ENCODE data around the gene HTT.

HTT gene

DNA sequence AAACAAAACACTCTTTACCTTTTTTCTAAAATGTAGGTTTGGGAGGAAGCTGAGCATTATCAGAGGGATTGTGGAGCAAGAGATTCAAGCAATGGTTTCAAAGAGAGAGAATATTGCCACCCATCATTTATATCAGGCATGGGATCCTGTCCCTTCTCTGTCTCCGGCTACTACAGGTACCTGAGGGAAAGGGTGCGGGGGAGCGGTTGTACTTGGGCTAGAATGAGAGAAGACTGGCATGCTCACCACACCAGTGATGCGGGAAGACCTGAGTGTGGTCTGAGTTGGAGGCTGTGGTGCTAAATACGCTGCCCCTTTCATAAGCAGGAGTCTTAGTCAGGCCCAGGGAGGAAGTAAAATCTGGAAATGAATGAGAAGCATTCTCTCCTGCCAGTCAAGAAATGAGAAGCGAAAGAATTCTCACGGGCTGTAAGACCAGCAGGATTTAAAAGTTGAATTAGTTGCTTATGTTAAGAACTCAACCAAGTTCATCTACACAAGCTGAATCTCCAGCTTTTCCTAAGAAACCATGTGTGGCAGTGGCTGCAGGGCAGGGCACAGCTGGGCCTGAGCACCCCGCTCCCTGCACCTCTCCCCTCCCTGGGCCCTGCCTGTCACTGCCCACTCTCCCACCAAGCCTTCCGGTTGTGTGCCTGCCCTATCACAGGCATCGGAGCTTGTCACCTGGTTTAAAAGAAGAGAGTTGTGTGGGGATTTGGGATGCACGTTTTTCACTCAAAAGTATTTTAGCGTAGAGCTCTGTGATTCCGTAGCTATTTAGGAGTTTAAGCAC, 149.7 kb downstream of the HTT start:
- DNase-seq: no peak

DNA sequence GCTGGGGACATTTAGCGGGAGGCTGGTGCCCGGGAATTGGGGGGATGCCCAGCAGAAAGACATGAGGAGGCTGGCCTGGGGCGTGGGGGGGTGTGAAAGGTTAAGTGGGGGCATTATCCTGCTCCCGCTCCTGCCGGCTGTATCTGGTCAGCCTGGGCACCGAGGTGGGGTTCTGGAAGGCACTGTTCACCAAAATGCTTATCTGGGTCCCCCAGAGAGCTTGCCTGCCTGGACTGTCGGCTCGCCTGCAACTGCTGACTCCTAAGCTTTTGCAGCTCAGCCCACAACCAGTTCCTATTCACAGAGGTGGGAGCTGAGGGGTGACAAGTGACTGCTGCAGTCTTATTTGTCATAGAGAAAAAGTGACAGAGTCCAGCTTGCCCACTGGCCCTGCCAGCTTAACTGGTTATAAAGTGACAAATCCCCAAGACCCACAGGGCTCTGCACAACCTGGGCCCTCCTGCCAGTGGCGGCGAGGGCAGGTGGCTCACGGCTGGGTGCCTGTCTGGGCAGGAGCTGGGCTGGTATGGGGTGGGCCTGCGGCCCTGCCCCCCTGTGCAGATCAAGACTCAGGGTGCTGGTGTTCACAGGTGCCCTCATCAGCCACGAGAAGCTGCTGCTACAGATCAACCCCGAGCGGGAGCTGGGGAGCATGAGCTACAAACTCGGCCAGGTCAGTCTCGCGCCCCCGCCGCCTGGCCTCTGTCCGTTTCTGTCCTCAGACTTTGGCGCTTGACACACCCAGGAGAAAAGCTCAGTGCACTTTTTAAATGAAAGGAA, 150.8 kb downstream of the HTT start:
- no peak for DNase-seq

DNA sequence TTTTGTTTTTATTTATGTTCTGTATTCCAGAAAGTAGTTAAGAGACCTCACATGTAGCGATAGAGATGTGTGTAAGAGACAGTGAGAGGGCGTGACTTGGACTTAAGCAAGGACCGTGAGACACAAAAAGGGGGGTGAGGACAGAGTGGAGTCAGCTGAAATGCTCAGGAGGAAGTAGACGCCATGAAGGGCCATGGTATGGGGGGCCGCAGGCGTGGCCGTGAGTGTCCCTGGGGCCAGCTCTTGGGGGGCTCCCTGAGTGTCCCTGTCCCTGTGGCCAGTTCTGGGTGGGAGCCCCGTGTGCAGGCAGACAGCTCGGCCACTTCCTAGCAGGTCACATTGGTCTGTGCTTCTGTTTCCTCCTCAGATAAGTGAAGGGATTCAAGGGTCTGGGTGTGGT, 151.5 kb downstream of the HTT start:
- no peak for DNase-seq

DNA sequence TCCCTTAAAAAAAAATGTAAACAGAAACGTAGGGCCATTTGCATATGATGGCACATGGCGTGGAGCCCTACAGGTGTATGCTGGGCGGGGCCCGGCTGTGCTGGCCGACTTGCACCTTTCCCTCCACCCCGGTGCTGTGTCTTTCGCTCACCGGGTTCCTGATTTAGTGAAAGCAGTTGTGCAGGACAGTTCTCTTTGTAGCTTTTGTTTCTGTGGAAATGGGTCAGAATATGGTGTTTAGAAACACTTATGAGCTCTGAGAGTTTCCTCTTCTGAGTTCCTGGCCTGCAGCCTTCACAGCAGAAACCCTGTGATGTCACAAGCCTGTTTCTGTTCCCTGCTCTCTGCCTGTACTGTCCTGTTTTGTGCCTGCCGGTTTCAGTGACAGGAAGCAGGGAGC, 152.0 kb downstream of the HTT start:
- no peak for DNase-seq

DNA sequence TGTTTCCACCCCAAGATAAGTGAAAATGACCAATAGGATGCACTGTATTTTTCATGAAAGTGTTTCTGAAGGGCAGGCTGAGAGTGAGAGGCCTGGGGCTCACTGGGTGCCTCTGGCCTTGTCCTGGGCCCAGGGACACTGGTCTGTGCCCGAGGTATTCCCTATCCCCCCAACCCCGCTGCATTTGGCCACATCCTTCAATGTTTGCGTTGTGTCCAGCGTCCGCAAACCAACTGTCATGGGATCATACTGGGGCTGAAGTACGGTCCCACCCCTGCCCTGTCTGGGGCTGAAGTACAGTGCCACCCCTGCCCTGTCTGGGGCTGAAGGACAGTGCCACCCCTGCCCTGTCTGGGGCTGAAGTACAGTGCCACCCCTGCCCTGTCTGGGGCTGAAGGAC, 152.5 kb downstream of the HTT start:
- DNase-seq: no peak

DNA sequence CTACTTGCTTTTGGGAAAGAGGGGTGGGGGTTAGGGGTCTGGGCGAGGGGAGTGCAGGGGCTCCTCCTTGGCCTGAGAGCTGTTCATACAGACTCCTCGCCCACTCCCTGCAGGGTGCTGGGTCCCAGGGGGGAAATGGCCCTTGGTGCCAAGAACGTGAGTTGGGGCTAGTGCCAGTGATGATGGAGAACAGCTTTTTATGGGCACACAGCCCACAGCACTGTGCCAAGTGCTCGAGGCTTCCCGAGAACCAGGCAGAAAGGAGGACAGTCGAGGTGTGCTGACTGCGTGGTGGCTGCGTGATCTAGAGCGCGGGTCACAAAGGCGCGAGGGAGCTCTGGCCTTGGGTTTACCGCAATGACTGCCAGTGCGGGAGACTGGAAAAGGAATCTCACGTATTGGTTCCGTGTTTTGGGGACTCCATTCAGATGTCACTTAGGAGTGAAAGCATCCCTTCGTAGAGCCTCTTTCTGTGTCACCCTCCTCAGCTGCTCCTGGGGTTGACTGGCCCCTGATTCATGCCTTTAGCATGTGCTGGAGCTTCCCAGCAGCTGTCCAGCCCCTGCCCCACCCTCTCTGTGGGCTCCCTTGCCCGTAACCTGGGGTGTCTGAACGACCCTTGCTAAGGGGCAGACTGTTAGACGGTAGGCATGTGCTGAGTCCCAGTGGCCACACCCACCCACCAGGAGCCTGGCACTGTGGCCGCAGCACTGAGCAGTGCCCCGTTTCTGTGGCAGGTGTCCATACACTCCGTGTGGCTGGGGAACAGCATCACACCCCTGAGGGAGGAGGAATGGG, 153.6 kb downstream of the HTT start:
- no peak for DNase-seq

DNA sequence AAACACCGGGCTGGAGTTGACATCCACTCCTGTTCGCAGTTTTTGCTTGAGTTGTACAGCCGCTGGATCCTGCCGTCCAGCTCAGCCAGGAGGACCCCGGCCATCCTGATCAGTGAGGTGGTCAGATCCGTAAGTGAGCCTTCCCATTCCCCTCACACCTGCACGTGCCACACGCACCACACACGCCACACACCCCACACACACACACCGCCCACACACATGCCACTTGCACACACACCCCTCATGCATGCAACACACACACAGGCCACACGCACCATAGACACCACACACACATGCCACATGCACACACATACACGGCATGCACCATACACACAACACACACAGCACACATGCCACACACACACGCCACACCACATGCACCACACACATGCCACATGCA, 154.4 kb downstream of the HTT start:
- no peak for DNase-seq

DNA sequence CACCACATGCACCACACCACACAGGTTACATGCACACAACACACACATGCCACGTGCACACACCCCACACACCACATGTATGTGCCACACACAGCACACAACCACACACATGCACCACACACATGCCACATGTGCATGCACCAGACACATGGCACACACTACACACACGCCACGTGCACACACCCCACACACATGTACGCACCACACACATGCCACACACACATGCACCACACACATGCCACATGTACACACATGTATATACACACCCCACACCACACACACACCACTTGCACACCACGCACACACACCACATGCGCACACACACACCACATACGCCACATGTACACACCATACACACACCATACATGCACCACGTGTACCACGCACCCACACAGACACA, 154.8 kb downstream of the HTT start:
- no peak for DNase-seq

DNA sequence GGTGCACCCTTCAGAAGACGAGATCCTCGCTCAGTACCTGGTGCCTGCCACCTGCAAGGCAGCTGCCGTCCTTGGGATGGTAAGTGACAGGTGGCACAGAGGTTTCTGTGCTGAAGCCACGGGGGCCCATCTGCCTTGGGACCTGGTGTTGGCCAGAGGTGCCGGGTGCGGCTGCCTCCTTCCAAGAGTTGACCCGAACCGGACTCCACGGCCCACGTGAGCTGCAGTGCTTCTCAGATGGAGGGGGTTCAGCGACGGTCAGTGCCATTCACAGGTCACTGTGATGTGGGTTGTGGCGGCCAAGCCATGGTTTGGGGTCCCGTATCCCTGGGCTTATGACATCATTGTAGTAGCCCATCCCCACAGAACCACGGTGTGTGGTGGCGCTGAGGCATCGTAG, 155.5 kb downstream of the HTT start:
- no peak for DNase-seq

DNA sequence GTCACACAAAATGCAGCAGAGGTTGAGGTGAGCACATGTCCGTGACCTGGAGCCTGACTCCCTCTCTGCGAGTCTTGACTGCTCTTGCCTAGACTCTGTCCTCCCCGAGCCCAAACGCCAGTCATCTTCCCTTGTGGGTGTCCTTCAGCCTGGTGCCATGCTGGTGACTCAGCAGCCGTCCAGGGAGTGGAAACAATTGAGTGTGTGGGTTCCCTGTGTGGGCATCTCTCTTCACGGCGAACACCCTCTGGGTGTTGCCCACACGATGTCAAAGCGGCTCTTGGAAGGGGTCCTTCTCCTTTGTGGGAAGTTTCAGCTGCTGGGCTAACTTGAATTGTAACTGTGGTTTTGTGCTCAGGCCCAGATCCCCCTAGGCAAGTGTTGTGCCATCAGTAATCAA, 157.0 kb downstream of the HTT start:
- DNase-seq: no peak

DNA sequence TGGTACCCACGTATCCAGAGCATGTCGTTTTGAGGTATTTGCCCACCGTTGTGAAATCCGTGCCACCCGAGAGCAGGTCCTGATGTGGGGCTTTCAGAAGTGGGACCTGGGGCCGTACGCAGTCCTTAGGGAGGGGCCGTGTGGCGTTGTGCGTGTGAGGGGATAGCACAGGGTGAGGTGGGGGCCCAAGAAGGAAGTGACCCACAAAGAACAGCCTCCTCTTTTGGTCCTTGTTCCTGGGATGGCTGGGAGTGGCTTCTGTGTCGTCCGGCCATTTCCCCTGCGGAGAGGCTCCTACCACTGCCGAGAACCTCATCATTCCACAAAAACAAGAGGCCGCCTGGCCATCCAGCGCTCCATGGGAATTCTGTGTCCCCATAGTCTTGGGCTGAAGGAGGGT, 157.5 kb downstream of the HTT start:
- no peak for DNase-seq

DNA sequence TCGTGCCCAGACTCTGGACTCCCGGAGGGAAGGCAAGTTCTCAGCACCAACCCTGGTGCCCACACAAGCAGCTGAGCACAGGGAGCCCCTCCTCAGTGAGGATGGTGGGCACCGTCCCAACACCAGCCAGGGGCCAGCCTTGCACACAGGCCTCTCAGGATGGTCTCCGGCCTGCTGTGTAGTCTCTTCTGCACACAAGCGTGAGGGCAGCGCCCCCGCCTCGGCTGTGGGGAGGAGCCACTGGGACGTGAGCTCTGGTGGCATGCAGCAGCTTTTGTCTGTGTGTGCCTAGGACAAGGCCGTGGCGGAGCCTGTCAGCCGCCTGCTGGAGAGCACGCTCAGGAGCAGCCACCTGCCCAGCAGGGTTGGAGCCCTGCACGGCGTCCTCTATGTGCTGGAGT, 158.4 kb downstream of the HTT start:
- DNase-seq: no peak

DNA sequence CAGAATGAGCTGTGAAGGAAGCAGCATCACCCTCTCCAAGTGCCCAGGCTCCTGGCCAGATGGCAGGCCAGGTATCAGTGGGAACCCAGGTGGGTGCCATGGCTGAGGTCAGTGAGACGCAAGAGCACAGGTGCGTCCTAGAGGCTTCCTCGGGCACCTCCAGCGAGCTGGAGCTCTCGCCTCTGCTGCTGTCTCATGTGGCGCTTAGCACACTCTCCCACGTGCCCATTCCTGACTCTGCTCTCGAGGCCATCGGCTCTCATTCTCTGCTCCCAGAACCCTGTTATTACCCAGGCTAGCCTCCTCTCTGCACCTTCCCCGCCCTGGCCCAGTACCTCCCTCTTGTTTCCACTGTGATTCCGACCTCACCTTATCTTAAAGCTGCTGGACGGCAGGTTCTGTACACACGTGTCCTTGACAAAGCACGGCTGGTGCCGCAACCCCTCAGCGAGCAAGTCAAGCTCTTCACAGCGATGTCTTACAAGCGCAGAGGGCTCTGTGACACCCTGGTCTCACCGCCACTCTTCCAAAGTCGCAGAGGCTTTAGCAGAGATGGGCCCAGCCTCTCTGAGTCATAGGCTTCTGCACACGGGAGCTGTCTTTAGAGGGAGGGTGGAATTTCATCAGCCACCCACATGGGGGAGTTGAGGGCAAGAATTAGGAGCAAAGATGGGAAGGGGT, 159.1 kb downstream of the HTT start:
- no peak for DNase-seq

DNA sequence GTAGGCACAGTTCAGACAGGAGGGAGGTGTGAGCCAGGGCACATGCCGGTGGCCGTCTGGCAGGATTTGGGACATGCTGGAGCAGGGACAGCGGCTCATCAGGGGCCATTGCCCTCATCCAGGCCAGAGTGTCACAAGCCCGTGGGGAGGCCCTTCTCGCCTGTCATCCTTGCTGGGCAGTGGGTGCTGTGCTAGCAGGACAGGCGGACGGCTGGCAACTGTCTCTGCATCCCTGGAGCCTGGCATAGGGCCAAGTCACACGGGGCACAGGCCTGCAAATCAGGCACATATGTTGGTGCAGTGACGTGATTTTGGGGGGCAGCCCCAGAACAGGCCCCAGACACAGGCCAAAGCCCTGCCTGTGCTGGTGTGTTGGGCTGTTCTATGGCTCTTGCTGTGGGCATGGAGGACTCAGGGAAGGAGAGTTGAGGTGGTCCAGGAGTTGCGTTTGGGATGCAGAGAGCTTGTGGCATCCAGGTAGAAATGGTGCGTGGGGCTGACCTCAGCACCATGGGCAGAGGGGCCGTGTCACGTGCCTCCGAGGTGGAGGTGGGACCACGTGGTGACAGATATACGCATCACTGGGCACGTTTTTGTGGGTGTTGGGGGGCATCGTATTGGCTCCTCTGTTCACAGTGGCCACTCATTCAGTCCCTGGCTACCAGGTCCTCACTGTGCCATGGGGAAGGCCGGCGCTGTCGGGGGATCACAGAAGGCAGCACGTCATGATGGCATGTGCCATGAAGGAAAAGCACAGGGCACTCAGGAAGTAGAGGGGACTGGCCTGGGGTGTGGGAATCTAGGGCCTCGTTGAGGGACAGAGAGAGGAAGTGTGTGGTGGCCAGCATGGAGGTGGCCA, 159.9 kb downstream of the HTT start:
- DNase-seq: no peak

DNA sequence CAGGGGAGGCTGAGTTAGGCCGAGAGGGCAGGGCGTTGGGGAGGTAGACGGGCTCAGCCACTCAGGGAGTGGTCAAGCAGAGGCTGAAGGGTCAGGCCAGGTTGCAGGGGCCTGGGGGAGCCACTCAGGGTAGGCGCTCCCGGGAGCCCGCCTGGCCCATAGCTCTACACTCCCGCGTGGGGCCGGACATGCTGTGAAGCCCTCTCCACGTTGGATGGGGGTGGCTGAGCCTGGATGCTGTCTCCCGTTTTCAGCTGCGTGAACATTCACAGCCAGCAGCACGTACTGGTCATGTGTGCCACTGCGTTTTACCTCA, 160.5 kb downstream of the HTT start:
- DNase-seq: no peak

DNA sequence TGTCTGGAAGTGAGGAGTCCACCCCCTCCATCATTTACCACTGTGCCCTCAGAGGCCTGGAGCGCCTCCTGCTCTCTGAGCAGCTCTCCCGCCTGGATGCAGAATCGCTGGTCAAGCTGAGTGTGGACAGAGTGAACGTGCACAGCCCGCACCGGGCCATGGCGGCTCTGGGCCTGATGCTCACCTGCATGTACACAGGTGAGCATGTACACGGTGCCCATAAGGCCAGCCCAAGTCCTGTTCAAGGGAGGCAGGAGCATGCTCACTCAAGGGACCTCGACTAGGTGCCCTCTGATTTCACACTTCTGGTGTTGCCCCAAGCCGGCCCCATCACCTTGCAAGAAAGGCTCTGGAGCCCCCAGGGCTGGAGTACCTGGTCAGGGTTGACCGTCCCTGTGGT, 161.1 kb downstream of the HTT start:
- DNase-seq: no peak

DNA sequence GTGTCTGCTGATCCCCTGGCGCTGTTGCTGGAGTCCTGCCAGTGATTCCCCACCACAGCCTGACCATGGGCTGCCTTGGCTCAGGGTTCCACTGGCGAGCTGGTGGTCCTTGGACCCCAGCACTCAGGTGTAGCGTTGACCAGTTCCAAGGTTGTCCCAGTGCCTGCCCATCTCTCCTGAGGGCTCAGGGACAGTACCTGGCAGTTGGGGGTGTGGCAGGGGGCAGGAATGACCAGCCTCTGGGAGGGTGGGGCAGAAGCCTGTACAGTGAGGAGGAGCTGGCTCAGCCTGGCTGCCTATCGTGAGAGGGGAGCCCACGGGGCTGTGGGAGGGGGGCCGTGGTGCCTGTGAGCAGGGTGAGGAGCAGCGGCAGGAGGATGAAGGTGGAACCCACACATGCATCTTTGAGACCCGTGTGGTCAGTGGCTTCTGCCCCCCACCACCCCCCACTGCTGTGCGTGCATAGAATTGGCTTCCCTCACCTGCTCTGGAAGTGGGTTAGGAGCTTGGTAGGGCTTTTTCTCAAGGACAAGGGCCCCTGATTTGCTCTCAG, 161.9 kb downstream of the HTT start:
- no peak for DNase-seq

DNA sequence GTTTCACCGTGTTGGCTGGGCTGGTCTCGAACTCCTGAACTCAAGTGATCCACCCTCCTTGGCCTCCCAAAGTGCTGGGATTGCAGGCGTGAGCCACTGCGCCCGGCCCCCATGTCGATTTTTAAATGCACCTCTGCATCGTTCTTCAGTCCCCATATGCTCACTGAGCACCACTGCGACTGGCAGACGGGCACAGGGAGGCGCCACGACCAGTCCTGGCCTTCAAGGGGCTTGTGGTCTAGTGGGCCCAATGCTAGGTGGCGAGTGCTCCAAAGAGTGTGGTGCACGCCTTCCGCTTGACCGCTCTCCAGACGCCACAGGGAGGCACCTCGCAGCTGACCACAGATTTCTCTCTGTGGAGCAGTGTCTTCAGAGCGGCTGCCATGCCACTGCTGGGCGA, 162.8 kb downstream of the HTT start:
- no peak for DNase-seq

DNA sequence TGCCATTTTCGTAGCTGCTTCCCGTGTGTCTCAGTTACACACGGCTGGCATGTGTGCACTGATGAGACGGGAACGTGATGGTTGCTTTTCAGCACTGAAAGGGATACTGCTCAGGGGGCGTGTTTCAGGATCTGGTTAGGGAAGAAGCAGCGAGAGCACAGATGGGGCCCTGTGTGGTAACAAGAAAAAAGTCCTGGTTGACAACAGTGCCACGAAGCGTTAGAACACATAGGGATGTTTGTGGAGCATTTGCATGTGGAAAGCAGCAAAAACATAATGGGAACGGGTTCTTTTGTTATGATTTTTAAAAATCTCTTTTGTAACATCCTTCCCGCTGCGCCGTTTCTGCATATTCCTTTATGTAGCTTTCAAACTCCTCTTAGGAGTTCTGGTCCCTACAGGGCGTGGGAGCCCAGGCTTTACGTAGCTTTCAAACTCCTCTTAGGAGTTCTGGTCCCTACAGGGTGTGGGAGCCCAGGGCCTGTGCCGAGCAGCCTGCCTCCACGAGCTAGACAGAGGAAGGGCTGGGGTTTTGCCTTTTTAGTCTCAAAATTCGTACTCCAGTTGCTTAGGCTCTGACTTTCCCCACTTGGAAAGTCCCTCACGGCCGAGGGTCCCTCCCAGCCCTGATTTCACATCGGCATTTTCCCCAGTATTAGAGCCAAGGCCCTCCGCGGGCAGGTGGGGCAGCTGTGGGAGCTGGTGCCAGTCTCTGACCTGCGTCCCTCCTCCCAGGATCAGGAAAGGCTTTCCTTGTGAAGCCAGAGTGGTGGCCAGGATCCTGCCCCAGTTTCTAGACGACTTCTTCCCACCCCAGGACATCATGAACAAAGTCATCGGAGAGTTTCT, 163.5 kb downstream of the HTT start:
- no peak for DNase-seq

DNA sequence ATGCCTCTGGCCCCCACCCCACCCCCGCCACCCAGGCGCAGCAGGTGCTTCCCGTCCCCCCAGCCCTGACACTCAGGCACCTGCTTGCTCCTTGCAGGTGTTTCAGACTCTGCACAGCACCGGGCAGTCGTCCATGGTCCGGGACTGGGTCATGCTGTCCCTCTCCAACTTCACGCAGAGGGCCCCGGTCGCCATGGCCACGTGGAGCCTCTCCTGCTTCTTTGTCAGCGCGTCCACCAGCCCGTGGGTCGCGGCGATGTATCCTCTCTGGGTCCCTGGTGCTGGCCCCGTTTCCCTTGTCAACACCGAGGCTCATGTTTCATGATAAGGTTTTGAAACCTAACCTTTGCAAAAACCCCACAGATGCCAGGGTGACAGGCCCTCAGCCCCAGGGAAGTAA, 164.2 kb downstream of the HTT start:
- no peak for DNase-seq

DNA sequence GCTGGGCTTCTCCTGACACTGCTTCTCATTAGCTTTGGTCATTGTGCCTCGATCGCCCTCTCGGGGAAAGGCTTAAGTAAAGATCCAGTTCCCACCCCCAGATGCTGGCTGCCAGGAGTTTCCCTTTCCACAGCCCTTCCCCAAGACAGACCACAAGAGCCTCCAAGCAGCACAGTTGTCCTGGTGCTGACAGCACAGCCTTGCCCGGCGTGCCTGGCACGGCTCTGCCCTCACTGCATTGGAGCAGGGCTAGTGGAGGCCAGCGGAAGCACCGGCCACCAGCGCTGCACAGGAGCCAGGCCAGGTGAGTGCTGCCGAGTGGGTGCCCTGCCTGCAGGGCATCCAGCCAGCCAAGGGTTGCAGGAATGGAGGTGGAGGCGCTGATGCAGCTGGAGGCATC, 164.8 kb downstream of the HTT start:
- DNase-seq: no peak
